Activated T-cell treated with anti-CD3 and anti-CD28 coated beads, Interleukin-2, amount 50 U/mL, for 1 hour (primary cell): ENCODE results near the gene AGBL1.
"Not testable (repeated sequence)": the region's sequence is repeated elsewhere in the genome, so short reads cannot be mapped to it uniquely, and the experiment has no call there.

Experiments
- DNase-seq: peaks from one replicate; pipeline ENCODE4 v3.0.0-alpha.2; 2020

The AGBL1 gene

GRCh38 chr15:86846036-86846435 lies 766.4 kb downstream of the AGBL1 start:
- no peak for DNase-seq

- DNase-seq = no peak
Observed at GRCh38 chr15:86849136-86849535, 769.5 kb downstream of the AGBL1 start.

- no peak for DNase-seq
Observed at GRCh38 chr15:86849558-86850285, 770.1 kb downstream of the AGBL1 start.

GRCh38 chr15:86850939-86851338 lies 771.3 kb downstream of the AGBL1 start:
- DNase-seq = no peak

GRCh38 chr15:86852741-86853140 lies 773.1 kb downstream of the AGBL1 start:
- no peak for DNase-seq

- DNase-seq = no peak
Observed at GRCh38 chr15:86854176-86854575, 774.5 kb downstream of the AGBL1 start.

GRCh38 chr15:86855307-86856291 lies 775.9 kb downstream of the AGBL1 start:
- DNase-seq = no peak

GRCh38 chr15:86857701-86858100 lies 778.0 kb downstream of the AGBL1 start:
- no peak for DNase-seq

GRCh38 chr15:86863226-86863915 lies 783.7 kb downstream of the AGBL1 start:
- no peak for DNase-seq

- DNase-seq = no peak
Observed at GRCh38 chr15:86865920-86866319, 786.2 kb downstream of the AGBL1 start.

GRCh38 chr15:86870846-86871245 lies 791.2 kb downstream of the AGBL1 start:
- no peak for DNase-seq

GRCh38 chr15:86871964-86872363 lies 792.3 kb downstream of the AGBL1 start:
- DNase-seq = no peak

GRCh38 chr15:86872782-86873181 lies 793.1 kb downstream of the AGBL1 start:
- DNase-seq = no peak

GRCh38 chr15:86875067-86875466 lies 795.4 kb downstream of the AGBL1 start:
- DNase-seq = no peak

- no peak for DNase-seq
Observed at GRCh38 chr15:86876387-86876944, 796.8 kb downstream of the AGBL1 start.

- DNase-seq = no peak
Observed at GRCh38 chr15:86877171-86877631, 797.5 kb downstream of the AGBL1 start.

GRCh38 chr15:86878844-86879243 lies 799.2 kb downstream of the AGBL1 start:
- DNase-seq = not testable (repeated sequence)

GRCh38 chr15:86879250-86880229 lies 799.9 kb downstream of the AGBL1 start:
- DNase-seq = no peak

GRCh38 chr15:86885616-86886015 lies 805.9 kb downstream of the AGBL1 start:
- DNase-seq = no peak

- no peak for DNase-seq
Observed at GRCh38 chr15:86892774-86893449, 813.2 kb downstream of the AGBL1 start.

GRCh38 chr15:86894269-86894668 lies 814.6 kb downstream of the AGBL1 start:
- no peak for DNase-seq
